H1 (cell line): ENCODE measurements around the gene GBA2. TPM values are rescaled to one million over a fixed set of nuclear protein-coding genes. Genes with fewer than 3 reads are reported as not detected.
A peak's percentile ranks its signal among the peaks of the same experiment; 100 is the strongest.

Experiments used
- CTCF ChIA-PET: fragments of 300-600 bp; sonication (Branson Sonifier 250); formaldehyde crosslinking; loops from one replicate; lab custom pipeline; 2021; ENCODE audit not compliant: partially characterized antibody; lab: Charles Lee
- POLR2A ChIA-PET: fragments of 300-600 bp; sonication (Branson Sonifier 250); formaldehyde crosslinking; loops from one replicate; lab custom pipeline; 2021; ENCODE audit warnings: inconsistent platforms; ENCODE audit not compliant: partially characterized antibody; lab: Charles Lee
- DNase-seq, 2 experiments: peaks; one replicate each; pipeline versions ENCODE4 v3.0.0 to v3.0.0-alpha.2; 2010 to 2022; ENCODE audit warnings: low spot score in 2 of 2, low read depth in 1 of 2, mixed read lengths in 1 of 2
- FAIRE-seq: peaks from 2 replicates; lab custom pipeline; 2011; peaks lifted over from hg19 to GRCh38; lab: Jason Lieb, UNC
- H2AFZ ChIP-seq: 2 replicates; pipeline ENCODE4 v1.8.1; 2012; ENCODE audit warnings: low read length, inconsistent platforms
- H2AK5ac ChIP-seq: 2 replicates; pipeline ENCODE4 v1.6.1; 2013; ENCODE audit warnings: low read depth, low read length
- H2BK120ac ChIP-seq: replicated peaks from 2 replicates; pipeline ENCODE3; 2013; ENCODE audit warnings: low read depth, low read length, inconsistent platforms
- H2BK12ac ChIP-seq: 2 replicates; pipeline ENCODE4 v1.6.1; 2013; ENCODE audit warnings: low read depth, low read length
- H2BK15ac ChIP-seq: 2 replicates; pipeline ENCODE4 v1.6.1; 2013; ENCODE audit warnings: low read length
- H2BK20ac ChIP-seq: 2 replicates; pipeline ENCODE4 v1.6.1; 2013; ENCODE audit warnings: low read length
- H2BK5ac ChIP-seq: 2 replicates; pipeline ENCODE4 v1.6.1; 2013; ENCODE audit warnings: low read depth, low read length
- H3K14ac ChIP-seq: 2 replicates; pipeline ENCODE4 v1.6.1; 2013; ENCODE audit warnings: inconsistent platforms; ENCODE audit not compliant: insufficient read length
- H3K18ac ChIP-seq: 2 replicates; pipeline ENCODE4 v1.6.1; 2013; ENCODE audit warnings: low read length; ENCODE audit errors: extremely low read depth
- H3K23ac ChIP-seq: 2 replicates; pipeline ENCODE4 v1.6.1; 2013; ENCODE audit warnings: inconsistent platforms; ENCODE audit not compliant: insufficient read length
- H3K23me2 ChIP-seq: 2 replicates; pipeline ENCODE4 v1.6.1; 2013; ENCODE audit warnings: low read depth, low read length
- H3K27ac ChIP-seq: 2 replicates; pipeline ENCODE4 v1.6.1; 2011; ENCODE audit warnings: low read depth, low read length, inconsistent platforms
- H3K27me3 ChIP-seq, 4 experiments: replicated peaks in 1 of 4; 1 replicate in 1 of 4; 2 replicates in 3 of 4; pipeline versions ENCODE4 v1.6.1 to v1.8.1; 2011 to 2013; ENCODE audit warnings: low read length in 3 of 4, mild to moderate bottlenecking in 3 of 4, inconsistent platforms in 2 of 4, mixed read lengths in 2 of 4, moderate library complexity in 1 of 4; ENCODE audit not compliant: control insufficient read depth in 3 of 4, insufficient read depth in 3 of 4; ENCODE audit errors: extremely low read depth in 1 of 4
- H3K36me3 ChIP-seq, 4 experiments: 2 replicates each; pipeline versions ENCODE4 v1.6.1 to v1.8.1; 2011 to 2013; ENCODE audit warnings: mild to moderate bottlenecking in 4 of 4, low read length in 3 of 4, moderate library complexity in 2 of 4, control low read depth in 1 of 4, inconsistent platforms in 1 of 4; ENCODE audit not compliant: insufficient read depth in 4 of 4, control insufficient read depth in 2 of 4
- H3K4ac ChIP-seq: replicated peaks from 2 replicates; pipeline ENCODE3; 2013; ENCODE audit warnings: low read length, low read depth, mixed read lengths, inconsistent platforms; ENCODE audit not compliant: insufficient read length
- H3K4me1 ChIP-seq, 4 experiments: replicated peaks in 1 of 4; 1 replicate in 1 of 4; 2 replicates in 3 of 4; pipeline versions ENCODE4 v1.6.1 to v1.8.1; 2011 to 2013; ENCODE audit warnings: low read length in 3 of 4, inconsistent platforms in 2 of 4, mixed read lengths in 1 of 4; ENCODE audit not compliant: insufficient read depth in 4 of 4, control insufficient read depth in 3 of 4
- H3K4me2 ChIP-seq, 2 experiments: 2 replicates each; pipeline versions ENCODE4 v1.6.1 to v1.8.1; 2011 to 2013; ENCODE audit warnings: low read depth in 2 of 2, low read length in 2 of 2, control low read depth in 1 of 2, inconsistent platforms in 1 of 2, mild to moderate bottlenecking in 1 of 2; ENCODE audit not compliant: insufficient read depth in 1 of 2
- H3K4me3 ChIP-seq, 4 experiments: fragments of 200-600, 300-600 bp in 1 of 4; sonication (generic), shearing (Covaris generic), sonication (Bioruptor Twin) in 1 of 4; 2 replicates each; pipeline versions ENCODE4 v1.5.1 to v1.8.1; 2011 to 2016; ENCODE audit warnings: low read length in 4 of 4, low read depth in 3 of 4, control low read depth in 2 of 4, inconsistent platforms in 2 of 4, mild to moderate bottlenecking in 2 of 4, mixed read lengths in 1 of 4, moderate library complexity in 1 of 4; ENCODE audit not compliant: insufficient read depth in 2 of 4; ENCODE audit errors: extremely low read depth in 1 of 4
- H3K56ac ChIP-seq: replicated peaks from 2 replicates; pipeline ENCODE3; 2013; ENCODE audit warnings: low read depth, mild to moderate bottlenecking, mixed read lengths, low read length, inconsistent platforms; ENCODE audit not compliant: insufficient read length
- H3K79me1 ChIP-seq: 2 replicates; pipeline ENCODE4 v1.6.1; 2013; ENCODE audit warnings: low read depth, low read length, control low read depth
- H3K79me2 ChIP-seq, 2 experiments: 2 replicates each; pipeline versions ENCODE4 v1.6.1 to v1.8.1; 2012 to 2013; ENCODE audit warnings: low read length in 2 of 2, mild to moderate bottlenecking in 2 of 2, inconsistent platforms in 1 of 2; ENCODE audit not compliant: insufficient read depth in 2 of 2, control insufficient read depth in 1 of 2
- H3K9ac ChIP-seq, 4 experiments: replicated peaks in 1 of 4; 1 replicate in 1 of 4; 2 replicates in 3 of 4; pipeline versions ENCODE4 v1.6.1 to v1.8.1; 2011 to 2013; ENCODE audit warnings: low read depth in 3 of 4, low read length in 3 of 4, control low read depth in 2 of 4, mild to moderate bottlenecking in 2 of 4, moderate library complexity in 2 of 4, inconsistent platforms in 1 of 4; ENCODE audit errors: extremely low read depth in 1 of 4
- H3K9me3 ChIP-seq, 2 experiments: 2 replicates each; pipeline versions ENCODE4 v1.6.1 to v1.8.1; 2012 to 2013; ENCODE audit warnings: mild to moderate bottlenecking in 2 of 2, moderate library complexity in 2 of 2, control low read depth in 1 of 2, inconsistent platforms in 1 of 2, low read depth in 1 of 2, low read length in 1 of 2, mixed read lengths in 1 of 2; ENCODE audit not compliant: insufficient read depth in 2 of 2
- H4K20me1 ChIP-seq, 2 experiments: replicated peaks in 1 of 2; 2 replicates each; pipeline versions ENCODE3 to v1.8.1; 2011 to 2013; ENCODE audit warnings: inconsistent platforms in 2 of 2, low read length in 2 of 2, mild to moderate bottlenecking in 1 of 2; ENCODE audit not compliant: insufficient read depth in 2 of 2, control insufficient read depth in 1 of 2
- H4K5ac ChIP-seq: 2 replicates; pipeline ENCODE4 v1.6.1; 2013; ENCODE audit warnings: low read length, low read depth, mixed read lengths, inconsistent platforms; ENCODE audit not compliant: insufficient read length
- H4K8ac ChIP-seq: 2 replicates; pipeline ENCODE4 v1.8.0; 2013; ENCODE audit warnings: mild to moderate bottlenecking, moderate library complexity, low read length, inconsistent platforms; ENCODE audit not compliant: insufficient read depth; ENCODE audit errors: extremely low read depth
- H4K91ac ChIP-seq: replicated peaks from 2 replicates; pipeline ENCODE3; 2013; ENCODE audit warnings: low read length, mixed read lengths, inconsistent platforms; ENCODE audit not compliant: insufficient read length
- EP300 ChIP-seq, 2 experiments: IDR thresholded peaks; 1 replicate in 1 of 2; 2 replicates in 1 of 2; pipeline ENCODE4 v1.6.1; 2011 to 2012; ENCODE audit warnings: low read depth in 2 of 2, low read length in 2 of 2, mild to moderate bottlenecking in 2 of 2, borderline replicate concordance in 1 of 2, inconsistent platforms in 1 of 2, moderate library complexity in 1 of 2
- POLR2A ChIP-seq, 2 experiments: IDR thresholded peaks; 1 replicate in 1 of 2; 2 replicates in 1 of 2; pipeline ENCODE4 v1.6.1; 2011; ENCODE audit warnings: low read depth in 2 of 2, low read length in 2 of 2, mild to moderate bottlenecking in 2 of 2; ENCODE audit errors: control extremely low read depth in 1 of 2
- POU5F1 ChIP-seq: IDR thresholded peaks from 2 replicates; pipeline ENCODE4 v1.6.1; 2011; ENCODE audit warnings: low read depth, mild to moderate bottlenecking, low read length, moderate library complexity
- RAD21 ChIP-seq, 2 experiments: IDR thresholded peaks in 1 of 2; conservative IDR thresholded peaks in 1 of 2; 2 replicates each; pipeline ENCODE4 v1.6.1; 2011; ENCODE audit warnings: low read depth in 2 of 2, low read length in 2 of 2, improper control_type of control experiment in 1 of 2, inconsistent platforms in 1 of 2, mild to moderate bottlenecking in 1 of 2, moderate library complexity in 1 of 2
- RBBP5 ChIP-seq: IDR thresholded peaks from 2 replicates; pipeline ENCODE4 v1.7.1; 2012; ENCODE audit warnings: low read depth, mild to moderate bottlenecking, inconsistent platforms, low read length, moderate library complexity, borderline replicate concordance
- SIN3A ChIP-seq, 2 experiments: IDR thresholded peaks in 1 of 2; conservative IDR thresholded peaks in 1 of 2; 2 replicates each; pipeline ENCODE4 v1.6.1; 2011 to 2012; ENCODE audit warnings: low read length in 2 of 2, improper control_type of control experiment in 1 of 2, low read depth in 1 of 2, mild to moderate bottlenecking in 1 of 2
- WGBS, 2 experiments: shearing (Covaris generic) in 1 of 2; methylation state at CpG; one replicate each; pipeline versions ENCODE4 v1.1.6 to v1.1.7; 2013 to 2015; ENCODE audit warnings: low lambda C conversion rate in 2 of 2, mixed read lengths in 2 of 2, inconsistent platforms in 1 of 2, low coverage in 1 of 2, missing lambda C conversion rate in 1 of 2; ENCODE audit not compliant: insufficient replicate concordance in 2 of 2, insufficient coverage in 1 of 2, insufficient read length in 1 of 2; ENCODE audit errors: extremely low coverage in 1 of 2, missing lambda C conversion rate in 1 of 2; 5-methylcytosine and 5-hydroxymethylcytosine counted together
- polyA plus RNA-seq, 7 experiments: library from polyadenylated mRNA; depleted of rRNA in 3 of 7; stranded (reverse) in 5 of 7; unstranded in 2 of 7; fragments of >200 nt in 5 of 7; fragments of 200-250 nt in 2 of 7; gene quantifications; 1 replicate in 5 of 7; 2 replicates in 1 of 7; 4 replicates in 1 of 7; pipeline versions ENCODE4 v1.2.1 to v1.2.3, GENCODE V29; 2011 to 2013; ENCODE audit warnings: missing spikeins in 2 of 7, mixed read lengths in 2 of 7
- total RNA-seq: library from RNA; stranded (reverse); fragmentation: NEBNext Ultra II Directional; extraction: Animal tissue kit (Norgen Biotek cat#: 25700); gene quantifications from 2 replicates; pipeline ENCODE4 v1.2.1, GENCODE V29; 2021
- TF ChIP-seq, protein P1 (sequence below), 3 experiments: IDR thresholded peaks; 1 replicate in 2 of 3; 2 replicates in 1 of 3; pipeline versions ENCODE4 v1.5.1 to v1.6.1; 2011; ENCODE audit warnings: low read length in 3 of 3, mild to moderate bottlenecking in 3 of 3, inconsistent platforms in 2 of 3, low read depth in 1 of 3, moderate library complexity in 1 of 3; ENCODE audit not compliant: insufficient read depth in 1 of 3; ENCODE audit errors: control extremely low read depth in 1 of 3

The GBA2 gene
- total and polyA plus RNA-seq, 2 of the 8 experiments (the other 6 are each of a cell fraction or from before 2014, with no cell fraction given), result 64.2 to 71.9 TPM

DNA sequence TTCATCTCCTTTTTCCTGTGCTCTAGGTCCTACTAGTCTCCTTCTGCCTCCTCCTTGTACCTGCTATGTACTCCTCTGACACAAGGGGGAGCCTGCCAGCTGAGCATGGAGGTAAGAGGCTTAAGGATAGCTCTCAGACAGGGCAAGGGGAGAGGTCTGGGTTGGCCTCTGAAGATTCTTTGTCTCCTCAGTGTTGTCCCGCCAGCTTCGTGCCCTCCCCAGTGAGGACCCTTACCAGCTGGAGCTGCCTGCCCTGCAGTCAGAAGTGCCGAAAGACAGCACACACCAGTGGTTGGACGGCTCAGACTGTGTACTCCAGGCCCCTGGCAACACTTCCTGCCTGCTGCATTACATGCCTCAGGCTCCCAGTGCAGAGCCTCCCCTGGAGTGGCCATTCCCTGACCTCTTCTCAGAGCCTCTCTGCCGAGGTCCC lies 12.8 kb downstream of the GBA2 start:
- Histone ChIP-seq H3K27me3 (no peaks in the 10 kb centered on the region), H3K79me1 (no peaks in the 10 kb centered on the region; the same call in 1 of the 2 replicates), H3K18ac (no peak overlapping the region), H2BK120ac (no peak overlapping the region), H2BK20ac (no peak overlapping the region), H4K5ac (no peak overlapping the region), H3K4me1 (peaks cover 0 to 7% (median 3%) of the 10 kb centered on the region in 4 experiments; a peak in 4 of 7 replicates), H4K8ac (no peak overlapping the region), H3K27ac (peak overlapping the region; percentile 20; the same call in 1 of the 2 replicates), H3K4me3 (no peak overlapping the region), H2BK5ac (no peak overlapping the region), H3K23me2 (peaks cover 9% of the 10 kb centered on the region; the same call in 1 of the 2 replicates), H3K79me2 (peaks cover 0 to 8% of the 10 kb centered on the region in 2 experiments; a peak in 2 of 4 replicates), H2BK15ac (no peak overlapping the region), H4K20me1 (peaks cover 2 to 13% of the 10 kb centered on the region in 2 experiments), H3K4ac (no peak overlapping the region), H3K14ac (no peak overlapping the region), H2AK5ac (no peak overlapping the region), H3K9me3 (no peaks in the 10 kb centered on the region; a peak in 1 of 4 replicates), H2AFZ (no peak overlapping the region), H3K36me3 (peaks cover 25 to 59% (median 47%) of the 10 kb centered on the region in 4 experiments), H4K91ac (no peak overlapping the region), H3K4me2 (no peak overlapping the region), H3K23ac (no peak overlapping the region), H3K56ac (no peak overlapping the region), H2BK12ac (no peak overlapping the region), H3K9ac (no peak overlapping the region)
- POLR2A ChIA-PET, result interaction anchor here (1.0 to 2.6 kb wide), 4 partner anchors 9 to 72 kb away, joined by 3 to 15 read pairs (median 10); partner anchors contain the start of genes ARHGEF39, GBA2 and RGP1
- 83% methylated on average over 5 of the region's 5 CpGs; no CpG with 5 or more reads in 1 of the 2 experiments for WGBS, 2 experiments
- FAIRE-seq (peak; percentile 73), DNase-seq (peak in 1 of 2 experiments; percentile 74)
- TF ChIP-seq, protein P1, sequence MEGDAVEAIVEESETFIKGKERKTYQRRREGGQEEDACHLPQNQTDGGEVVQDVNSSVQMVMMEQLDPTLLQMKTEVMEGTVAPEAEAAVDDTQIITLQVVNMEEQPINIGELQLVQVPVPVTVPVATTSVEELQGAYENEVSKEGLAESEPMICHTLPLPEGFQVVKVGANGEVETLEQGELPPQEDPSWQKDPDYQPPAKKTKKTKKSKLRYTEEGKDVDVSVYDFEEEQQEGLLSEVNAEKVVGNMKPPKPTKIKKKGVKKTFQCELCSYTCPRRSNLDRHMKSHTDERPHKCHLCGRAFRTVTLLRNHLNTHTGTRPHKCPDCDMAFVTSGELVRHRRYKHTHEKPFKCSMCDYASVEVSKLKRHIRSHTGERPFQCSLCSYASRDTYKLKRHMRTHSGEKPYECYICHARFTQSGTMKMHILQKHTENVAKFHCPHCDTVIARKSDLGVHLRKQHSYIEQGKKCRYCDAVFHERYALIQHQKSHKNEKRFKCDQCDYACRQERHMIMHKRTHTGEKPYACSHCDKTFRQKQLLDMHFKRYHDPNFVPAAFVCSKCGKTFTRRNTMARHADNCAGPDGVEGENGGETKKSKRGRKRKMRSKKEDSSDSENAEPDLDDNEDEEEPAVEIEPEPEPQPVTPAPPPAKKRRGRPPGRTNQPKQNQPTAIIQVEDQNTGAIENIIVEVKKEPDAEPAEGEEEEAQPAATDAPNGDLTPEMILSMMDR (IDR thresholded peaks at IDR 0.05; ENCODE audit: control extremely low read depth in 1 of 3, insufficient read depth in 1 of 3, low read depth in 1 of 3, low read length in 3 of 3), result peak; percentile 63 to 93 (median 78)
- TF ChIP-seq POLR2A (IDR thresholded peaks at IDR 0.05; ENCODE audit: control extremely low read depth in 1 of 2, low read depth in 2 of 2, low read length in 2 of 2), result peak in 1 of 2 experiments; percentile 49; a peak in 1 of 3 replicates
- TF ChIP-seq POU5F1, result no peak
- peak in 1 of 2 experiments; percentile 41; a peak in 1 of 4 replicates for TF ChIP-seq SIN3A (conservative IDR thresholded peaks at IDR 0.05 in 1 of 2, IDR thresholded peaks at IDR 0.05 in 1 of 2; ENCODE audit: low read depth in 1 of 2, low read length in 2 of 2)
- no peak for TF ChIP-seq RBBP5
- TF ChIP-seq EP300 (IDR thresholded peaks at IDR 0.05; ENCODE audit: borderline replicate concordance in 1 of 2, low read depth in 2 of 2, low read length in 2 of 2), result no peak
- TF ChIP-seq RAD21 (IDR thresholded peaks at IDR 0.05 in 1 of 2, conservative IDR thresholded peaks at IDR 0.05 in 1 of 2; ENCODE audit: low read depth in 2 of 2, low read length in 2 of 2), result peak; percentile 62 to 71
- CTCF ChIA-PET, result interaction anchor here (0.6 to 16.0 kb wide), 26 partner anchors 8 to 197 kb away, joined by 3 to 198 read pairs (median 3); partner anchors contain the start of genes GBA2, HINT2 and RGP1
